NCI-H524 (cell line): Measurements from ENCODE around the gene BTAF1.

Source experiments
- DNase-seq, 2 experiments: peaks; one replicate each; lab custom pipeline; 2025; lab: John Stamatoyannopoulos, UW

BTAF1 gene

DNA sequence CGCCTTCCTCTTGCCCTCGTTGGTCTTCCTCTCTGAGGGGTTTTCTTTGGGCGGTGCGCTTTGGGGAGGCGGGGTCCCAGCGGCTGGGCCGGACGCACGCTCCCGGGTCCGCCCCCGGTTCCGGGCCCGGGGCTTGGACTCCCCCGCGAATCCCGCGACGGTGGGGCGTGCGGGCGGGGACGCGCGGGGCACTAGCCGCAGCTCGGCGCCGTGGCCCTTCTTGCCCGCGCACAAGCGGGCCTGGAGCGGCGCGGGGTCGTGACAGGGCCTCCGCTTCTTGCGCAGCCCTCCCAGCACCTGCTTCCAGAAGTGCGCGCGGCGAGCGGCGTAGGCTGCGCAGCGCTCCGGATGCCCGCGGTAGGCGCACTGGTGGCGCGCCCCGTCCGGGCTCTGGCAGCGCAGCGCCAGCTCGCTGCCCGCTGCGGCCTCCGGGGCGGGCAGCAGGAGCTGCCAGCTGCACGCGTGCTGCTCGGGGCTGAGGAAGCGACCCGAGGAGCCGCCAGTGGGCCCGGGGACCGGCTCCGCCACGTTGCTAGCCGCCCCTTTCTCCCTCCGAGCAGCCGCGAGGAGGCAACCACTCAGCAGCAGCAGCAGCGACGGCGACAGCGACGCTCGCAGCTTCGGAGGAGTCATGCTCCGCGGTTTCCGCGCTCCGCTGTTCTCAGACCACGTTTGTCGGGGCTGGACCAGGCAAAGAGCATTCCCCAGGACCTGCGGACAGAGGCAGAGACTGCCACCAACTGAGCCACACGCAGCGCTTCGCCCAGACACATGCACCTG, 15.0 kb upstream of the BTAF1 start:
- peak; percentile 23 to 79 for DNase-seq

DNA sequence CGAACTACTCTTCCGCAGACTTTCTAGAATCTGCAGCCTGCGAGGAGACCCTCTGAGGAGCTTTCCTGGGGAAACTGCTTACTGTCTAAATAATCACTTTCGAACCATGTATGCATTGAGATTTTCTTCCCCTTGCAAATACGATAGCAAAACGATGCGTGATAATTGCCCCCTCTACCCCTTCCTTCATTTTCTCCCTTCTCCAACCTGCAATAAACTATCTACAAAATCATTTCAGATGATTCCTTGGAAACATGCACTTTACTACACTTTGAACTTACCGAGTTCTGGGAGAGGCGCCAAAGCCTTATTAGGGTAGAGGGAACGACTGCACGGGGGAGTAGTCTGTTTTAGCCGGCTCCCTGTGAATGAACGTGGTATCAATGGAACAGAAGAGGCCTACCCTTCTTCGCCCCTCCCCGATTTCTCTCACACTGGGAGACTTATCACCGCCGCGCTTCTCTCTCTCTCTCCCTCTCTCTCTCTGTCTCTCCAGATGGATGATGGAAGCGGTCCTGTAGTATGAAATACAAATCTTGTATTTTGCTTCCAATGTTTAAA, 14.4 kb upstream of the BTAF1 start, which contains the start of gene FGFBP3:
TSS of gene FGFBP3 (minus strand) at position 370 of the 561 bp plus-strand sequence. CDS start 517 bp downstream, outside the sequence.
- peak; percentile 40 to 59 for DNase-seq

DNA sequence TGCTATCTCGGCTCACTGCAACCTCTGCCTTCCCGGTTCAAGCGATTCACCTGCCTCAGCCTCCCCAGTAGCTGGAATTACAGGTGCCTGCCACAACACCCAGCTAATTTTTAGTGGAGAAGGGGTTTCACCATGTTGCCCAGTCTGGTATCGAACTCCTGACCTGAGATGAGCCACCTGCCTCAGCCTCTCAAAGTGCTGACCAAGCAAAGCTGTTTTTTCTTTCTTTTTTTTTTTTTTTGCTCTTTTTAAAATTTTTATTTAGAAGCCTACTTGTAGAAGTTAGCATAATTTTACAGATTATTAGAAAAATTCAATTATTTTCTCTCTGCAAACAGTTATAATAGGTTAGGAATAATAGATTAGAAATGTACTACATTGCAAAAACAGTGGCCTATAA, 13.1 kb upstream of the BTAF1 start:
- no peak for DNase-seq

DNA sequence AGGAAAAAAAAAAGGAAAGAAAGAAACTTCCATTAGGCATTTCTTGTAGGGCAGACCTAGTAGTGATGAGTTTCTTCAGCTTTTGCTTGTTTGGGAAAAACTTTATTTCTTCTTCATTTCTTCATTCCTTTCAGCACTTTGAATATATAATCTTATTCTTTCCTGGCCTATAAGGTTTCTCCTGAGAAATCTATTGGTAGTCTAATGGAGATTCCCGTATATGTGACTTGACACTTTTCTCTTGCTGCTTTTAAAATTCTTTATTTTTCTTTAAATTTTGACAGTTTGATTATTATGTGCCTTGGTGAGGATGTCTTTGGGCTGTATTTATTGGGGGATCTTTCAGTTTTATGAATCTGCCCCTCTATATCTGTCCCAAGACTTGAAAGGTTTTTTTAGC, 3.9 kb upstream of the BTAF1 start:
- DNase-seq = no peak

DNA sequence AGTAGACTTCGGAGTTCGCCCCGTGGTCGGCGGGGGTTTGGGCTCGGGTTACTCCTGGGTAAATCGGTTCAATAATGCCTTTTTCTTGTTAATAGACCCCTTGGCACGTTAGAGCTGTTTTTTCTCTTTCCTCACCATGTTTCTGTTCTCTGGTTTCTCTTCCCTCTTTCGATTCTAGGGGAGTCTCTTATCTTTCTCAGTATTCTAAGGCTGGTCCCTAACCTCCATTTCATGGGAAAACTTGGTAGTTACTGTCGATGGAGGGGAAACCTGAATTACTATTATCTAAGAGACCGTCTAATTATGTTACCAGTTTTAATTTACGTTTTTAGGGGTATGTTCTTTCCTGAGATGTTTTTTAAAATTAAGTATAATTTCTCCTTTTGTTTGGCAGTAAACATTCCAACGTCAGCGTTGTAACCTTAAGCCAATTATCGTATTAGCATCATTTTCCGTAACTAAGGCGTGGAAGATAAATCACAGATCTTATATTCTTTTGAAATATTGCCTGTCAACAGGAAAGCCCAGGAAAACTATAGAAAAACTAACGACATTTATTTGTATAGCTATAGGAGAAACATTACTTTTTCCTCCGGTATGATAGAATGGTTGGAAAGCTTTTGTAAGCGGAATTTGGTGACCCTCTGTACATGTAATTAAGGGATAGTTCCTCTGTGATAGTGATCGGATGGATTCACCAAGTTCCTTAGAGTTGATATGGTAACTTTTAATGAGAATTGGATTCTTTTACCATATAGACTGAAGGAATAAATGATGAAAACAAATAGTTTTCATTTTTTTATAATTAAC, 847 bp downstream of the BTAF1 start:
- no peak for DNase-seq

DNA sequence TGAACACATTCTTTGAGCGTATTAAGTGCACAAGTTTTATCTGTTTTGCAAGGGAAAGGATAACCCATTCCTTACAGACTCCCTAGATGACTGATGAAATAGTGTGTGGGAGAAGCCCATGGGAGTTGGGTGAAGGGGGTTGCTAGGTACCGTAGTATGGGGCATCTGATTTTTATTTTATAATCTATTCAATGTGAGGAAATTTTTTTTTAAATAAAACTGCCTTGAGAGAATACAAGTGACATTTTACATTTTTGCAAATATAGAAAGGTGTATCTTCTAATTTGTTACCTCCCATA, 1.4 kb downstream of the BTAF1 start:
- DNase-seq = no peak

DNA sequence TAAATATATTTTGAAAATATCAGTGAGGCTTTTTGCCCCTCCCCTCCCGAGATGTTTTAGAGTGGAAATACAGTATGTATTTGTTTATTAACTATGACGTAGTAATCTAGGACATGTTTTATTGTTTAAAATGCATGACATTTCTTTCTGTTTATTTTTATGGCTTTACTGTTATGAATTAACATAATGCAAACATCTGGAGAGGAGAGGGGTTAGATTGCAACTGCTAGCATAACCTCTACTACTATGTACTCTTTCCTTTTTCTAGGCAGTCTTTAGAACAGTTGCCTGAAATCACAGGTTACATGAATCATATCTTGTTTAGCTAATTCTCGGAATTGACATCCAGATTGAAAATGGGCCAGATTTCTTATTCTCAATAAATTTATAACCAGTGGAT, 7.4 kb downstream of the BTAF1 start:
- no peak for DNase-seq

DNA sequence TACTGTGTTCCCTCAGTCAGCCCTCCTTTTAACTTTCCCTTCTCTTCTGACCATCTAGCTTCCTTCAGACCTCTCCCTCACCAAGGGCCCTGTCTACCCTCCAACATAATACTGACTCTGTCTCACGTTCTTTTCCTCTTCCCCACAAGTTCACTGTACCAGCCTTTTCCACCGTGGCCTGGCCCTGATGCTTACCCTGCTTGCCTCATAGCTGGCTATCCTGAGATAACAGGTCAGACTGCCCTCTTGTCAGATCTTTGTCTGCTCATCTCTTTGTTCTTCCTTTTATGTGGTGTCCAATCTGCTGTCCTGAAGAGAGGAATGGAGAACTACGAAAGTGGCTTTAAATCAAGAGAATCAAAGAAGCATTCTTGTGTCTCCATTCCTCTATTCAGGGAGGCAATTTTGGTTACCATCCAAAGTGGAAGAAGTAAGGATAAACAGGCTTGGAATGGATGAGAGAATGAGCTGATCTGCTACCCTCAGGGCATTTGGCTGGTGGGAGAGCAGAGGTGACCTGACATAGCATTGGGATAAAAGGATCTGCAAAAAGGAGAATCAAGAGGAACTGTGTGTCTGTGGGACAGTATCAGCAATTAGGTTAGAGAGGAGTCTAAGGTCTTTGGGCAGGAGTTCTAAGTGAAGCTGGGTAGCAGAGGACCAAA, 8.1 kb downstream of the BTAF1 start:
- DNase-seq = no peak

DNA sequence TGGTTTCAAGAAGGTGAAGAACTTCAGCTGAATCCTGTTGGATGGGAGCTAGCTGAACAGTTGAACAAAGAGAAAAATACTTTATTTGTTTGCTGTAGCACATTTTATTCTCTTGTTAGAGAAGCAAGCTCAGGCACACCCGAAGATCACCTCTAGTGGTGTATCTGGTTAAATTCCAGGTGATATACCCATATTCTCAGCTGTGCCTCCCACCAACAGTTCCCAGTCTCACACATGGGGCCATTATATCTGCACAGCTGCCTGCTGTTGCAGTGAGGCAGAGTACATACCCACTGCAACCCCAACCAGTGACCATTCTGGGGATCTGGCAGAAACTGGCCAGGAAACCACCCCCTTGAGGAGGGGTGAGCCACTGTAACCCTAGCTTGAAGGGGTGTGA, 9.2 kb downstream of the BTAF1 start:
- no peak for DNase-seq

DNA sequence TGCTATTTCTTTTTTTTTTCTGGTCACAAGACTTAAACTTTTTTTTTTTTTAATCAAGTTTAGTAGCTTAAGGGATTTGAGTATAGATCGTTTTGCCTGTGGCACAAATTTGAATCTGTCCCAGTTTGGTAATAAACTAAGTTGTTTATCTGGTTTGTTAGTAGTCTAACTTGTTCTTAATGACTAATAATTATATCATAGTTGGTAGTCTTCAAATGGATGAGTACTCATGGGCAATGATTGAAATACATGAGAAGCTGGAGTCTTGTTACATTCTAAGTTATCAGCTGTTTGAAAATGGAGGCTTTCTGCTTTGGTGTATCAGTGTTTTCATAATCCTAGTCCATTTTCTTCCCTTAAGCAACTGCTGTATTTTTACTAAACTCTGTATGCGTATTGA, 12.3 kb downstream of the BTAF1 start:
- DNase-seq = no peak

DNA sequence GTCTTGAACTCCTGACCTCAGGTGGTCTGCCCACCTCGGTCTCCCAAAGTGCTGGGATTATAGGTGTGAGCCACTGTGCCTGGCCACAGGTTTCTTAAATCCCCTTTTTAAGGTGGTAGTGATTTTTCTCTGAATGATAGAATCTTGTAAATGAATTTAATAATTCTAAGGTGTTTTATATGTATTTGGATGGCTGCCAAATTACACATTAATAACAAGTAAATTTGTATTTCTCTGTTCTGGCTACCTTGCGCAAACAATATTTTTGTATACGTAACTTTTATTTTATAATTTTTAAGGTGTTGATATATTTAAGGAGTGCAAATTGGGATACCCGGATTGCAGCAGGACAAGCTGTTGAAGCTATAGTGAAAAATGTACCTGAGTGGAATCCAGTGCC, 16.1 kb downstream of the BTAF1 start:
- no peak for DNase-seq

DNA sequence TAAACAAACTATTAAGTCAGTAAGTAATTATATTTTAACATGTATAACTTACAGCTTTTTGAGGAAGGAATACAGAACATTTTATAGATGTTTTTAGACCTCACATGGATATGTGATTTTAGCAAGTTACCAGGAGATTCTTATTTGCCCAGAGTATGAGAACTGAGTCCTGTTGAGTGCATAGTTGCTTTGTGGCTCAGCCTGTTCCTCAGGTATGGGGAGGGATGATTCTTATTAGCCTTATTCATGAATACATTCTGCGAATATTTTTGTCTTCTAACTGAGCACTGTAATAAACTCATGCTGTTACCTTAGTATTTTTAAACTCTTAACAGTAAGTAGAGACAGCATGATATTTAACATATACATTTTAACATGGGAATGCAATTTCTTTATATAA, 17.9 kb downstream of the BTAF1 start:
- DNase-seq = no peak

DNA sequence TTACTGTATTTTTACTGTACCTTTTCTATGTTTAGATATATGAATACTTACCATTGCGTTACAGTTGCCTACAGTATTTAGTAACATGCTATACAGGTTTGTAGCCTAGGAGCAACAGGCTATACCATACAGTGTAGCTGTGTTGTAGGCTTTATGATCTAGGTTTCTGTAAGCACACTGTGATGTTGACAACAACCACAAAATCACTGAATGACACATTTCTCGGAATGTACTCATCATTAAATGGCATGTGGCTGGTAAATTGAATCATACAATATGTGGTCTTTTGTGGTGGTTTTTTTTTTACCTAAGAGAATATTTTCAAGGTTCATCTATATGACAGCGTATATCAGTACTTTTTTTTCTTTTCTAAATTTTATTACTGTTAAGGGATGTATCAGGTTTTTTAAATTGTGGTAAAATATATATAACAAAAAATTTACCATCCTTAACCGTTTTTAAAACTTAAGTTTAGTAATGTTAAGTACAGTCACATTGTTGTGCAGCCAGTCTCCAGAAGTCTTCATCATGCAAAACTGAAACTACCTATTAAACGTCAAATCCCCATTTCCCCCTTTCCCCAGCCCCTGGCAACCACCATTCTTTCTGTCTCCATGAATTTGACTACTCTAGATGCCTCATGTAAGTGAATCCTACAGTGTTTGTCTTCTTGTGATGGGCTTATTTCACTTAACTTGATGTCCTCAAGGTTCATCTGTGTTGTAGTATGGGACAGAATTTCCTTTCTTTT, 21.5 kb downstream of the BTAF1 start:
- no peak for DNase-seq

DNA sequence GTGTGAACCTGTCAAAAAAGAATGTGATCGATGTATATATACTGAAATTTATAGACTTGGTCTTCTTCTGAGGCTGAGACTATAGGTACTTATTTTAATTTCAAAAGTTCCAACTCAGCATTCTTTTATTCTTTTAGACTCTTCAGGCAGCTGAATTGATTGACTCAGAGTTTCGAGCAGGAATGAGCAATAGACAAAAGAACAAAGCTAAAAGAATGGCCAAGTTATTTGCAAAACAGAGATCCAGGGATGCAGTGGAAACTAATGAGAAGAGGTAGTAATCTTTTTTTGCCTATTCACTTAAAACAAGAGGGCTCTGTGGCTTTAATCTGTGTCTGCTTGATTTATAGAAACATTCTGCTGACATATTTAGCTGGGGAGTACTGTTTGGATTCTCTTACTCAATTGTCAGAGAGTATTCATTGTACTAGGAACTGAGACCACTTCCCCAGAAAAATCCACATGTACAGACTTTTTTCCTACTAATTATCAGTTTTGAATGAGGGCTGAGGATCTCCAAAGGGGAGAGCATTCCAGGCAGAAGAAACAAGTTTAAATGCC, 30.1 kb downstream of the BTAF1 start:
- no peak for DNase-seq

DNA sequence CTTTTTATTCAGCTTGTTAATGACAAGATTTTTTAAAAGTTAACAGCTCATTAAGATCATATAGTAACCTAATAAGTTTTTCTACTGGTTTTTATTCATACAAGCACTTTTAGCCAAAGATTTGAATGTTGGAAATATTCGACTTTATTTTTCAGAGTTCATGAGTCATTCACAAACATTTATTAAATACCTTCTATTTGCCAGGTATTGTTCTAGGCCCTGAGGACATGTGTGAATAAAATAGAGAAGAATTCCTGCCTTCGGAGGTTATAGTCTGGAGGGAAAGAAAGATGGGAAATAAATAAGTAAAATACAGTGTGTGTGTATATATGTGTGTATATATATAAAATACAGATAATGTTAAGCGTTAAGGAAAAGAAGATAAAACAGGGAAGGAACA, 31.5 kb downstream of the BTAF1 start:
- DNase-seq = no peak

DNA sequence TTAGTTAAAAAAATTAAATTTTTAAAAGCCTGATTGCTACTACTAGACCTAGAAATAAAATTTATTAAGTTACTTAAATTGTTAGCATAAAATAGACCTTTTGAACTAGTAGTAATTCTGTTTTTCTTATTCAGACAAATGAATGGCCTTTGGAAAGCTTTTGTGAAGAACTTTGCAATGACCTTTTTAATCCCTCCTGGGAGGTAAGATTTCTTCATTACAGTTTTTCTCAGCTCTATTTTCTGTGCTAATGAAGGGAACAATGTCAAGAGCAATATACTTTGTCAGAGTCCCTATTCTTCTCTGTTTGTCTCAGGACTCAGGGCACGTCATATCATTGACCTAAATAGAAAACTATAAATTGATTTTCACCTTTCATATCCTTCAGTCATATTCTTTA, 33.5 kb downstream of the BTAF1 start:
- no peak for DNase-seq

DNA sequence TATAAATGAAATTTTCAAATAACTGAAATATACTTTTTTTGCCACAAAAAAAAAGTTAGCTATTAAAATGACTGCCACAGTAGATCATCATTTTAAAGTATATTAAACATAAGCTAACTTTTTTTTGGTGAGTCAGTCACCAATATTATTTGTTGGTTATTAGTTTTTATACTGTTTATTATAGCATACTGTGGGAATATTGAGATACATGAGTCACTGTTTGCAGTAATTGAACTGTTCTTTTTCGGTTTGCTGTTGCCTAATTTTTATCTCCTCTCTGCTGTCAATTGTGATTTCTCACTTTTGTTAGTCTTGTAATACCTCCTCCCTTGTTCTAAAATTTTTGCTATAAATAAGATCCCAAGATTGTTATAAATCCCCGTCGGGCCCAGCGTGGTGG, 45.7 kb downstream of the BTAF1 start:
- no peak for DNase-seq

DNA sequence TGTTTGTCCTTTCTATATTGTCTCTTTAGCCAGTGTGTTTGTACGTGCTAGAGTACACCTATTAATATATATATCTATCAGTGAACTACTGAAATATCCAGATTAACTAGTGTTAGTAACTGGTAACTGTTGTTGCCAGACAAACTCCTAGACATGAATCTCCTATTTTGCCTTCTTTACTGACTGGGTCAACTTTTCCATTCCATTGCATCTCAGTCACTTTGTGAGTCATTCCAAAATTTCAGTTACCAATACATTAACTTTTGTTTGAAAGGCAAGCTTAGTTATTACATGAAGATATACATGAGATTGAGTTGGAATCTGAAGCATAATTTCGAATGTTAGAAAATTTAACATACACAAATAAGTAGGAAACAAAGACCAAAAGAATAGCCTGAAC, 51.4 kb downstream of the BTAF1 start:
- DNase-seq = no peak

DNA sequence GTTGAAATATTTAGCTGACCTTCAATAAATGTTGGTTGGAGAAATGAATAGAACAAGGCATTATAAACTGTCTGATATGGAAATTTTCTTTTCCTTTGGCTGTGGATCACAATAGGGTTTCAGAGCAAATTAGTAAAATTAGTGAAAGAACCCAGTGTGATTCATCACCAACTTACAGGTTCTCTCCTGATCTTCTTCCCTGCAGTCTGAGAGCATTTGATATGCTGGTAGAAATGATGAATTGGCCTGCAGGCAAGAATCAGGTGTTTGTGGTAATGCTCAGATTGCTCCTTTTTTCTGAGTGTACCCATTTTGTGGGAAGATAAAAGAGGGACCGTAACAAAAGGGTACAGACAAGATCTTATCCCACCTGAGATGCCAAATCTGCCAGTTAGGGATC, 51.9 kb downstream of the BTAF1 start:
- no peak for DNase-seq

DNA sequence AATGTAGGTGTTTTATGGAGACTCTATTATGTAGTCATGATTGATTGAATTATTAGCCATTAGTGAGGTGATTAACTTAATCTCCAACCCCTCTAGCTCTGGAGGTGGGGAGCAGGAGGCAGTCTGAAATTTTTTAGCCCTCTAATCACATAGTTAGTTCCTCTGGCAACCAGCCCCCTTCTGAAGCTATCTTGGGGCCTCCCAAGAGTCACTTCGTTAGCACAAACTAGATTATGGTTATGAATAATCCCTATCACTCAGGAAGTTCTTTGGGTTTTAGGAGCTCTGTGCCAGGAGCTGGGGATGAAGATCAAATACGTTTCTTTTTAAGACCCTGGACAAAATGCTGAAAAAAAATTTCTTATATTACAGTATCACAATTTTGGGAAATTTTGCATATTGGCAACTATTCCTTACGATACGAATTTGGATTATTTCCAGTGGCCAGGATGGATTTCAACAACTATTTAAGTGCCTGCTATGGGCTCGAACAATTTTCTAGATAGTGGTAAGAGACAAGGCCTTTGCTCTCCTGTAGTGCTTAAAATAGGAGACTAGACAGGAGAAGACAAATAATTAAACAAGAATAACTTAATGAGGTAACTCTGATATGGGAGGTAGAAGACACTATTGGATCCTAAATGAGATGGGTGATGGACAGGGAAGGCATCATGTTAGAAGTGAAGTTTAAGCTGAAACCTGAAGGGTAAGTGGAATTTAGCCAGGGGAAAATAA, 52.9 kb downstream of the BTAF1 start:
- no peak for DNase-seq

DNA sequence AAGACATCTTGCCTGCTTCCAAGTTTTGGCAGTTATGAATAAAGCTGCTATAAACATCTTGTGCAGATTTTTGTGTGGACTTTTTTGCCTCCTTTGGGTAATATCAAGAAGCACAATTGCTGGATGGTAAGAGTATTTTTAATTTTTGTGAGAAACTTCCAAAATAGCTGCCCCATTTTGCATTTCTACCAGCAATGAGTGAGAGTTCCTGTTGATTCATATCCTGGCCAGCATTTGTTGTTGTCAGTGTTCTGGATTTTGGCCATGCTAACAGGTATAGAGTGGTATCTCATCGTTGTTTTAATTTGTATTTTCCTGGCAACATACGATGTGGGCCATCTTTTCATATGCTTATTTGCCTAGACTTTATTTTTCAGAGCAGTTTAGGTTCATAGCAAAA, 53.9 kb downstream of the BTAF1 start:
- no peak for DNase-seq
